GM18951 (cell line): Measurements from ENCODE around the gene FAM151A.

Experiments
- POLR2A ChIP-seq: IDR thresholded peaks from 4 replicates; pipeline ENCODE4 v1.6.1; 2011; ENCODE audit warnings: mild to moderate bottlenecking; ENCODE audit not compliant: insufficient read length, insufficient read depth; ENCODE audit errors: extremely low read depth
- in situ Hi-C: fragments of 300-500 bp; cut with MboI; formaldehyde crosslinking; loops from one replicate; pipeline ENCODE4 v1.12.0; 2022; ENCODE audit warnings: low sequenced_read_pairs, mixed read lengths, inconsistent platforms; ENCODE audit not compliant: unreplicated experiment

The FAM151A gene

GRCh38 chr1:54604572-54605370, 18.6 kb downstream of the FAM151A start:
- in situ Hi-C loops, result no loop called here
- no peak for TF ChIP-seq POLR2A

- TF ChIP-seq POLR2A, result no peak
- in situ Hi-C loops, result no loop called here
These were observed 19.3 kb downstream of the FAM151A start for GRCh38 chr1:54604051-54604450.

GRCh38 chr1:54603241-54603640, 20.1 kb downstream of the FAM151A start:
- TF ChIP-seq POLR2A, result no peak

GRCh38 chr1:54602554-54602953, 20.8 kb downstream of the FAM151A start:
- in situ Hi-C loops, result no loop called here
- TF ChIP-seq POLR2A, result no peak

More at GRCh38 chr1:54603241-54603640, 20.1 kb downstream of the FAM151A start:
- in situ Hi-C loops, result no loop called here

GRCh38 chr1:54601730-54602129, 21.6 kb downstream of the FAM151A start:
- in situ Hi-C loops, result no loop called here
- no peak for TF ChIP-seq POLR2A

GRCh38 chr1:54600947-54601721, 22.2 kb downstream of the FAM151A start:
- in situ Hi-C loops, result no loop called here
- TF ChIP-seq POLR2A, result no peak

GRCh38 chr1:54599211-54599823, 24.0 kb downstream of the FAM151A start:
- in situ Hi-C loops, result no loop called here
- TF ChIP-seq POLR2A, result no peak

GRCh38 chr1:54597455-54598030, 25.8 kb downstream of the FAM151A start:
- in situ Hi-C loops, result no loop called here

GRCh38 chr1:54596756-54597155, 26.6 kb downstream of the FAM151A start:
- in situ Hi-C loops, result no loop called here
- no peak for TF ChIP-seq POLR2A

More at GRCh38 chr1:54597455-54598030, 25.8 kb downstream of the FAM151A start:
- no peak for TF ChIP-seq POLR2A

GRCh38 chr1:54595956-54596498, 27.3 kb downstream of the FAM151A start:
- in situ Hi-C loops, result no loop called here

GRCh38 chr1:54594463-54594862, 28.9 kb downstream of the FAM151A start:
- TF ChIP-seq POLR2A, result no peak
- in situ Hi-C loops, result no loop called here

More at GRCh38 chr1:54595956-54596498, 27.3 kb downstream of the FAM151A start:
- no peak for TF ChIP-seq POLR2A

- in situ Hi-C loops, result no loop called here
These were observed 29.7 kb downstream of the FAM151A start for GRCh38 chr1:54593571-54594160.

More at GRCh38 chr1:54593571-54594160, 29.7 kb downstream of the FAM151A start:
- no peak for TF ChIP-seq POLR2A
